Heart right ventricle (tissue), 16 donors: ENCODE measurements around the gene ABHD17A. TPM values are rescaled to one million over a fixed set of nuclear protein-coding genes. Genes with fewer than 3 reads are reported as not detected.

ENCODE experiments used
- ATAC-seq, 8 donors: fragments of 200-7000 bp; cut with Tn5 transposase; one replicate each; pipeline ENCODE4 v1.9.1; 2020; ENCODE audit warnings: mild to moderate bottlenecking in 8 of 8, moderate library complexity in 8 of 8, moderate number of reproducible peaks in 1 of 8
- DNase-seq, 2 donors: peaks; one replicate each; pipeline ENCODE4 v3.0.0-alpha.2; 2020
- H3K27ac ChIP-seq, 10 donors: fragments of 200-600 bp; sonication (generic) in 2 of 10; one replicate each; pipeline versions ENCODE4 v1.5.0 to v1.8.0; 2020 to 2022; ENCODE audit warnings: mild to moderate bottlenecking in 3 of 10
- H3K27me3 ChIP-seq, 7 donors: fragments of 200-600 bp; one replicate each; pipeline ENCODE4 v1.8.0; 2021 to 2022; ENCODE audit warnings: mild to moderate bottlenecking in 2 of 7
- H3K36me3 ChIP-seq, 9 donors: fragments of 200-600 bp; sonication (generic) in 1 of 9; one replicate each; pipeline versions ENCODE4 v1.5.0 to v1.8.0; 2020 to 2022; ENCODE audit warnings: mild to moderate bottlenecking in 2 of 9
- H3K4me1 ChIP-seq, 9 donors: fragments of 200-600 bp; sonication (generic) in 1 of 9; one replicate each; pipeline versions ENCODE4 v1.5.0 to v1.8.0; 2020 to 2022; ENCODE audit warnings: mild to moderate bottlenecking in 4 of 9
- H3K4me3 ChIP-seq, 10 donors: fragments of 200-600 bp; sonication (generic) in 2 of 10; one replicate each; pipeline versions ENCODE4 v1.5.0 to v1.8.0; 2020 to 2022; ENCODE audit warnings: mild to moderate bottlenecking in 7 of 10, moderate library complexity in 2 of 10
- H3K9me3 ChIP-seq, 11 donors: fragments of 200-600 bp in 10 of 11; sonication (generic) in 2 of 11; one replicate each; pipeline versions ENCODE4 v1.5.0 to v1.8.0; 2013 to 2022; ENCODE audit warnings: mild to moderate bottlenecking in 2 of 11, control low read depth in 1 of 11, moderate library complexity in 1 of 11
- CTCF ChIP-seq, 9 donors: fragments of 200-600 bp; sonication (generic) in 2 of 9; IDR thresholded peaks; one replicate each; pipeline versions ENCODE4 v1.5.0 to v1.8.0; 2021 to 2022; ENCODE audit warnings: antibody characterized with exemption in 9 of 9, mild to moderate bottlenecking in 5 of 9, moderate library complexity in 1 of 9
- WGBS, 2 donors: extraction: QIAGEN DNeasy Blood & Tissue Kit; methylation state at CpG; one replicate each; pipeline ENCODE4 v1.1.7; 2013; ENCODE audit warnings: inconsistent platforms in 1 of 2; 5-methylcytosine and 5-hydroxymethylcytosine counted together
- intact Hi-C, 10 donors: fragments of 100-400 bp; cut with DNase I; formaldehyde crosslinking; loops; one replicate each; pipeline versions ENCODE4 v1.11.1 to v1.14.2; 2022
- polyA plus RNA-seq, 2 donors: library from polyadenylated mRNA; stranded (reverse); fragments of 200-250 nt; gene quantifications; one replicate each; pipeline ENCODE4 v1.2.3, GENCODE V29; 2013
- total RNA-seq, 10 donors: library from RNA; stranded (reverse); fragmentation: NEBNext Ultra II Directional in 3 of 10; extraction: Animal tissue kit (Norgen Biotek cat#: 25700) in 3 of 10; gene quantifications; one replicate each; pipeline versions ENCODE4 v1.2.1 to v1.2.4, GENCODE V29; 2021 to 2023
- donor health status: Arrhythmogenic right ventricular cardiomyopathy.
- donor health status: ischemic (EF 13 %, LVEDD 7.1; RV severe dilation, severe dysfunction).
- donor health status: healthy with polysubstance abuse.
- donor health status: DM: no; HTN: yes; CAD: no.
- donor health status: DM: no; HTN: no; CAD: no.
- donor health status: ischemic (EF 25% LVEDD 6.9; RV normal size, moderate dysfunction).
- donor health status: ischemic (EF 25% LVEDD 5.7; RV mildly dilated, moderate dysfunction).
- donor health status: healthy.
- donor health status: DM: yes; HTN: yes; CAD: no.
- donor health status: Ischemic cardiomyopathy.
- donor health status: ischemic (EF 35%, LVEDD 5.7; RV mildly dilated, moderate dysfunction).
- donor health status: nonischemic (EF 11% LVEDD 7.7; RV severe dilation, severe dysfunction).
- donor health status: DM: yes; HTN: yes; CAD: no.
- donor health status: PGD.
- donor health status: ischemic (EF 29% LVEDD 5.4; RV normal size, mild dysfunction).
- donor health status: nonischemic (EF 23%, LVEDD 6.1; RV moderate dilation, normal function).

The ABHD17A gene
- total and polyA plus RNA-seq, 12 donors, result 45.1 to 185 (median 57.7) TPM

- DNase-seq (no peak), ATAC-seq (no peak)
- H3K36me3 ChIP-seq, result peaks cover 0 to 14% (median 2%) of the 10 kb centered on the region in 9 donors
- intact Hi-C loops, result loop anchor here in 1 of 10 donors (2.0 kb wide), 1 partner anchor 21 kb away; no protein-coding TSS in a partner anchor
- whole genome bisulfite sequencing, 2 donors, result 84% methylated on average over 43 of the region's 43 CpGs
- no peak for TF ChIP-seq CTCF (IDR thresholded peaks at IDR 0.05)
- no peaks in the 10 kb centered on the region for H3K27me3 ChIP-seq
- H3K4me1 ChIP-seq, result peaks cover 0 to 57% (median 9%) of the 10 kb centered on the region in 9 donors
- H3K4me3 ChIP-seq, result no peak overlapping the region
- H3K27ac ChIP-seq, result no peak overlapping the region
- H3K9me3 ChIP-seq, result no peaks in the 10 kb centered on the region
Measured at GRCh38 chr19:1907563-1908363, 22.5 kb upstream of the ABHD17A start.

GRCh38 chr19:1906985-1907562, 21.8 kb upstream of the ABHD17A start:
- Histone ChIP-seq H3K4me1 (peaks cover 0 to 64% (median 9%) of the 10 kb centered on the region in 9 donors), H3K36me3 (peaks cover 0 to 7% (median 0%) of the 10 kb centered on the region in 9 donors), H3K9me3 (no peaks in the 10 kb centered on the region), H3K27ac (no peak overlapping the region), H3K27me3 (no peaks in the 10 kb centered on the region), H3K4me3 (no peak overlapping the region)
- ATAC-seq (no peak), DNase-seq (no peak)
- intact Hi-C loops, result no loop called here
- 95 to 96% methylated on average over 10 of the region's 10 CpGs for WGBS, 2 donors
- no peak for TF ChIP-seq CTCF (IDR thresholded peaks at IDR 0.05)

- 75 to 78% methylated on average over 15 of the region's 15 CpGs for WGBS, 2 donors
- TF ChIP-seq CTCF (IDR thresholded peaks at IDR 0.05), result no peak
- Histone ChIP-seq H3K27ac (peak overlapping the region; percentile 54 to 93 (median 80)), H3K4me1 (peaks cover 0 to 67% (median 9%) of the 10 kb centered on the region in 9 donors), H3K9me3 (no peaks in the 10 kb centered on the region), H3K36me3 (peaks cover 0 to 2% (median 0%) of the 10 kb centered on the region in 9 donors), H3K4me3 (peak overlapping the region; percentile 24 to 92 (median 66)), H3K27me3 (no peaks in the 10 kb centered on the region)
- ATAC-seq, result no peak
- intact Hi-C loops, result no loop called here
- no peak for DNase-seq
Measured at GRCh38 chr19:1905863-1906375, 20.6 kb upstream of the ABHD17A start.

GRCh38 chr19:1905110-1905862, 20.0 kb upstream of the ABHD17A start, which contains the start of the genes ADAT3 and SCAMP4:
Gene ADAT3, plus strand, starts transcription at chr19:1905399. Its CDS starts 6,649 bp downstream, at chr19:1912048.
Gene SCAMP4, plus strand, starts transcription at chr19:1905399. Its CDS starts 9,621 bp downstream, at chr19:1915020.
- Histone ChIP-seq H3K4me1 (peaks cover 0 to 65% (median 9%) of the 10 kb centered on the region in 9 donors), H3K36me3 (peaks cover 0 to 2% (median 0%) of the 10 kb centered on the region in 9 donors), H3K27me3 (no peaks in the 10 kb centered on the region), H3K4me3 (peak within 1 kb of the TSS; percentile 24 to 92 (median 66)), H3K27ac (peak within 1 kb of the TSS; percentile 54 to 93 (median 80)), H3K9me3 (no peaks in the 10 kb centered on the region)
- WGBS, 2 donors, result 0 to 1% methylated on average over 91 to 92 of the region's 92 CpGs
- no peak for TF ChIP-seq CTCF (IDR thresholded peaks at IDR 0.05)
- peak; percentile 99 to 100 for DNase-seq
- intact Hi-C loops, result no loop called here
- peak; percentile 97 to 99 (median 98) for ATAC-seq
